Activated naive CD4-positive, alpha-beta T cell treated with anti-CD3 and anti-CD28 coated beads for 36 hours (primary cell): Measurements from ENCODE around the gene SLC38A11. TPM values are rescaled to one million over a fixed set of nuclear protein-coding genes. Genes with fewer than 3 reads are reported as not detected.
"Not testable (repeated sequence)": the region's sequence is repeated elsewhere in the genome, so short reads cannot be mapped to it uniquely, and the experiment has no call there.

Source experiments
- CTCF ChIA-PET: fragments of 350-600 bp; sonication (Branson Sonifier 250); formaldehyde crosslinking; loops from one replicate; lab custom pipeline; 2021; ENCODE audit warnings: antibody characterized with exemption; lab: Charles Lee
- DNase-seq: peaks from one replicate; pipeline ENCODE4 v3.0.0-alpha.2; 2020
- H3K27ac Mint-ChIP-seq: one replicate; pipeline ENCODE4 v1.8.0; 2021; ENCODE audit warnings: mild to moderate bottlenecking, mixed read lengths
- H3K27me3 Mint-ChIP-seq: one replicate; pipeline ENCODE4 v1.8.0; 2021; ENCODE audit warnings: low read depth, mixed read lengths
- H3K36me3 Mint-ChIP-seq: one replicate; pipeline ENCODE4 v1.8.0; 2021; ENCODE audit warnings: low read depth, mixed read lengths
- H3K4me1 Mint-ChIP-seq: one replicate; pipeline ENCODE4 v1.8.0; 2021; ENCODE audit warnings: low read depth, mixed read lengths
- H3K4me3 Mint-ChIP-seq: one replicate; pipeline ENCODE4 v1.8.0; 2021; ENCODE audit warnings: mild to moderate bottlenecking, moderate library complexity, mixed read lengths
- H3K9me3 Mint-ChIP-seq: one replicate; pipeline ENCODE4 v1.8.0; 2021; ENCODE audit warnings: mixed read lengths
- intact Hi-C: fragments of 100-400 bp; cut with micrococcal nuclease; formaldehyde crosslinking; loops from one replicate; pipeline ENCODE4 v1.15.1; 2023
- total RNA-seq, 2 experiments: library from RNA; stranded (reverse); gene quantifications; one replicate each; pipeline ENCODE4 v1.2.3, GENCODE V29; 2021

SLC38A11 gene, protein sequence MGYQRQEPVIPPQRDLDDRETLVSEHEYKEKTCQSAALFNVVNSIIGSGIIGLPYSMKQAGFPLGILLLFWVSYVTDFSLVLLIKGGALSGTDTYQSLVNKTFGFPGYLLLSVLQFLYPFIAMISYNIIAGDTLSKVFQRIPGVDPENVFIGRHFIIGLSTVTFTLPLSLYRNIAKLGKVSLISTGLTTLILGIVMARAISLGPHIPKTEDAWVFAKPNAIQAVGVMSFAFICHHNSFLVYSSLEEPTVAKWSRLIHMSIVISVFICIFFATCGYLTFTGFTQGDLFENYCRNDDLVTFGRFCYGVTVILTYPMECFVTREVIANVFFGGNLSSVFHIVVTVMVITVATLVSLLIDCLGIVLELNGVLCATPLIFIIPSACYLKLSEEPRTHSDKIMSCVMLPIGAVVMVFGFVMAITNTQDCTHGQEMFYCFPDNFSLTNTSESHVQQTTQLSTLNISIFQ
- not detected for total RNA-seq

DNA sequence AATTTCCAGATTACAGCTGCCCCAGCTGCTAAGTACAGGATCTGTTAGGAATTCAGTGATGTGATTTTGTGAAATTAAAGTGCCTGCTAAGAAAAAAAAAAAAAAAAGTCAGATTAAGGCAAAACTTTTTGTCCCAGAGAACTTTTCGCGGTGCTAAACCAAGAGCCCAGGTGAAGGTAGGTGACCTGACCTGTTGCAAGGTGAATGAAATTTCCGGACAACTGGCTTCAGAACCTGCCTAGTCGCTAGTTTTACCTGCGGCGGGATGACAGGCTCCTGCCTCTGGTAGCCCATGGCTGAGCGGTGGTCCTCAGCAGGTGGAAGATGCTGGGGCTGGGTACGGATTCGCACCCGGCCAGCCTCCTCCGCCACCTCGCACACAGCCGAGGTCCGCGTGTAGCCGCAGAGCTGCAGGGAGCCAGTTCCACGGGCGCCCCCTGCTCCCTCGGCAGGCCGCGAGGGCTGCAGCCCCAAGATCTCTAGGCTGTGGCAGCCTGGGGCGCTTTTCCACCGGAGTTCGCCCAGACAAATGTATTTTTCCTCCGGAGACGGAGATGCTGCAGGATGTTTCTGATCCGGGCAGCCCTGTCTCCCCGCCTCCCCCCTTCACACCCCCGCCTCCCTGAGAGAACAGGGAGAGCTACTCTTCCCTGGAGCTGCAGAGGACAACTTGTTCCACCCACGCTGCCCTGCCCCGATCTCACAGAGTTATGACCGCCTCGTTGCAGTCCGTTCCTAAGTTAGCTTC, at the start of gene SLC38A11:
TSS of gene SLC38A11 (minus strand) at position 572 of the 748 bp plus-strand sequence. CDS start at position 294, 278 bp downstream.
- CTCF ChIA-PET, result no interaction called here
- Mint-ChIP-seq H3K4me1 (no peaks in the 10 kb centered on the region), H3K27ac (no peak within 1 kb of the TSS), H3K9me3 (no peaks in the 10 kb centered on the region), H3K27me3 (peaks cover 17% of the 10 kb centered on the region), H3K36me3 (no peaks in the 10 kb centered on the region), H3K4me3 (no peak within 1 kb of the TSS)
- no peak for DNase-seq
- intact Hi-C loops, result loop anchor here (2.0 kb wide), 1 partner anchor 42 kb away; no protein-coding TSS in a partner anchor

GRCh38 chr2:165003443-165004130, 48.3 kb upstream of the SLC38A11 start:
- no peaks in the 10 kb centered on the region for H3K36me3 Mint-ChIP-seq
- H3K27ac Mint-ChIP-seq, result no peak overlapping the region
- intact Hi-C loops, result no loop called here
- peaks cover 16% of the 10 kb centered on the region for H3K27me3 Mint-ChIP-seq
- DNase-seq, result no peak
- H3K4me3 Mint-ChIP-seq, result no peak overlapping the region
- H3K9me3 Mint-ChIP-seq, result no peaks in the 10 kb centered on the region
- no peaks in the 10 kb centered on the region for H3K4me1 Mint-ChIP-seq
- CTCF ChIA-PET, result interaction anchor here (1.0 kb wide), 1 partner anchor 11 kb away, joined by 3 read pairs; no protein-coding TSS in a partner anchor

GRCh38 chr2:165002638-165003037, 47.3 kb upstream of the SLC38A11 start:
- Mint-ChIP-seq H3K36me3 (no peaks in the 10 kb centered on the region), H3K9me3 (no peaks in the 10 kb centered on the region), H3K4me3 (no peak overlapping the region), H3K27ac (no peak overlapping the region), H3K4me1 (no peaks in the 10 kb centered on the region), H3K27me3 (peaks cover 11% of the 10 kb centered on the region)
- CTCF ChIA-PET, result interaction anchor here (0.9 to 1.0 kb wide), 2 partner anchors 10 to 12 kb away, joined by 3 read pairs; no protein-coding TSS in a partner anchor
- intact Hi-C loops, result no loop called here
- DNase-seq, result no peak

- not testable (repeated sequence) for H3K27ac Mint-ChIP-seq, DNase-seq, H3K36me3 Mint-ChIP-seq, H3K27me3 Mint-ChIP-seq, H3K4me1 Mint-ChIP-seq, H3K4me3 Mint-ChIP-seq, H3K9me3 Mint-ChIP-seq
- intact Hi-C loops, result loop anchor here (5.0 to 10.0 kb wide), 3 partner anchors 400 to 958 kb away; partner anchors contain the start of genes GALNT3 and TTC21B
- CTCF ChIA-PET, result interaction anchor here (1.3 to 2.0 kb wide), 2 partner anchors 22 to 209 kb away, joined by 6 to 11 read pairs; partner anchors contain the start of gene SCN3A
These were observed 39.5 kb upstream of the SLC38A11 start for GRCh38 chr2:164994664-164995299.

DNA sequence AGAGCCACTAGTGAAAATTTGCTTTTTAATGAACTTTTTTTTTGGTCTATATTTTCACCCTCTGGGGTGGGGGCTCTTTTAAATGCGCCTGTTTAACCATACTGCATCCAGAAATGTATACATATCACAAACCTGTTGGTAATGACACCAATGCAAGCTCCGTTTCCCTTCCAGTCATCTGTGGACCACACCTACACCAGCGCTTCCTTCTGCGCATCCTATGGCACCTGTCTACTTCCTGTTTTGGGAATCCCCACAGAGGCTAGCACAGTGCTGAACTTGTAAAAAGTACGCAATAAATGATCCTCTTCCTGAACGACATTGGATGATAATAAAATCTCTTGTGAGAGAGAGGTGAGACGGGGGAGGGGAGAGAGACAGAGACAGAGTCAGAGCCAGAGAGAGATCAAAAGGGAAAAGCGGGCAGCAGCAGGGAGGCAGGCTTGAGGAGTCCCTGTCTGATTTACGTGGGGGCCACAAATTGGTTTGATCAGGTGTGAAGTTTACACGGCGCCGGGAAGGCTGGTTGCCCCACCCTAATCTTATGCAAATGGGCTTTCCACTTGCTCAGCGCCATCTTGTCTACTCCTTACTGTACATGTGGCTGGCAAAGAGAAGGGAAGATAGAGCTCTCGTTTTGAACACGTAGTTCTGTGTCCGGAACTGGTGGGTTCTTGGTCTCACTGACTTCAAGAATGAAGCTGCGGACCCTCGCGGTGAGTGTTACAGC, 38.1 kb upstream of the SLC38A11 start:
- CTCF ChIA-PET, result interaction anchor here (0.6 to 2.0 kb wide), 8 partner anchors 9 to 384 kb away, joined by 3 to 11 read pairs (median 4); partner anchors contain the start of gene SCN3A
- no peaks in the 10 kb centered on the region for H3K36me3 Mint-ChIP-seq
- H3K4me3 Mint-ChIP-seq, result no peak overlapping the region
- H3K4me1 Mint-ChIP-seq, result peaks cover 11% of the 10 kb centered on the region
- intact Hi-C loops, result loop anchor here (1.0 to 10.0 kb wide), 8 partner anchors 211 to 1135 kb away; partner anchors contain the start of genes GALNT3, SCN1A, SCN3A and TTC21B
- H3K27me3 Mint-ChIP-seq, result no peaks in the 10 kb centered on the region
- no peak overlapping the region for H3K27ac Mint-ChIP-seq
- DNase-seq, result peak; percentile 6
- H3K9me3 Mint-ChIP-seq, result no peaks in the 10 kb centered on the region

DNA sequence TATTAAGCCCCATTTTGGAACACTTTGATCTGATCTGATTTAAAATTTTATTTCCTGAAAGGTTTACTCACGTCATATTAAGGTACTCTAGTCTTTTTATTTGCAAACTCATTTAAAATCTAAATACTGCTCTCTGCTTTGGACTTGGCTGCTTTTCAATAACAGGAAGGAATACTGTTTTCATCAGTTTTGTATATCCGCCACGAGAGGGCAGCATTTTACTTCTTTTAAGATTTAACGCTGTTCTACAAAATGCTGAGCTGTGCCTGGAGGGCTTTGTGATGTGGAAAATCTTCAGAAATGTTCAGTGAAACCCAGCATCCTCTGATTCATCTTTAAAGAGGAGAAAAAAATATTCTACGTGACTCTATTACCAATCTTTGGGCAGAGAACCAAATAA, 37.5 kb upstream of the SLC38A11 start:
- Mint-ChIP-seq H3K9me3 (no peaks in the 10 kb centered on the region), H3K27ac (no peak overlapping the region), H3K4me3 (no peak overlapping the region)

GRCh38 chr2:164992093-164992454, 36.7 kb upstream of the SLC38A11 start:
- CTCF ChIA-PET, result interaction anchor here (0.6 to 1.3 kb wide), 4 partner anchors 25 to 660 kb away, joined by 3 to 7 read pairs (median 3); no protein-coding TSS in a partner anchor
- H3K9me3 Mint-ChIP-seq, H3K36me3 Mint-ChIP-seq, H3K27me3 Mint-ChIP-seq, H3K27ac Mint-ChIP-seq, H3K4me3 Mint-ChIP-seq, DNase-seq: not testable (repeated sequence)
- intact Hi-C loops, result loop anchor here (1.0 to 10.0 kb wide), 6 partner anchors 255 to 1137 kb away; partner anchors contain the start of genes GALNT3, SCN1A and TTC21B
- peaks cover 11% of the 10 kb centered on the region for H3K4me1 Mint-ChIP-seq

More for the DNA sequence above, 37.5 kb upstream of the SLC38A11 start:
- Mint-ChIP-seq H3K36me3 (no peaks in the 10 kb centered on the region), H3K27me3 (no peaks in the 10 kb centered on the region), H3K4me1 (peaks cover 11% of the 10 kb centered on the region)
- DNase-seq, result peak; percentile 64
- CTCF ChIA-PET, result interaction anchor here (0.6 to 2.0 kb wide), 7 partner anchors 10 to 384 kb away, joined by 3 to 11 read pairs (median 4); partner anchors contain the start of gene SCN3A
- intact Hi-C loops, result loop anchor here (1.0 to 10.0 kb wide), 9 partner anchors 211 to 1136 kb away; partner anchors contain the start of genes GALNT3, SCN1A, SCN3A and TTC21B

DNA sequence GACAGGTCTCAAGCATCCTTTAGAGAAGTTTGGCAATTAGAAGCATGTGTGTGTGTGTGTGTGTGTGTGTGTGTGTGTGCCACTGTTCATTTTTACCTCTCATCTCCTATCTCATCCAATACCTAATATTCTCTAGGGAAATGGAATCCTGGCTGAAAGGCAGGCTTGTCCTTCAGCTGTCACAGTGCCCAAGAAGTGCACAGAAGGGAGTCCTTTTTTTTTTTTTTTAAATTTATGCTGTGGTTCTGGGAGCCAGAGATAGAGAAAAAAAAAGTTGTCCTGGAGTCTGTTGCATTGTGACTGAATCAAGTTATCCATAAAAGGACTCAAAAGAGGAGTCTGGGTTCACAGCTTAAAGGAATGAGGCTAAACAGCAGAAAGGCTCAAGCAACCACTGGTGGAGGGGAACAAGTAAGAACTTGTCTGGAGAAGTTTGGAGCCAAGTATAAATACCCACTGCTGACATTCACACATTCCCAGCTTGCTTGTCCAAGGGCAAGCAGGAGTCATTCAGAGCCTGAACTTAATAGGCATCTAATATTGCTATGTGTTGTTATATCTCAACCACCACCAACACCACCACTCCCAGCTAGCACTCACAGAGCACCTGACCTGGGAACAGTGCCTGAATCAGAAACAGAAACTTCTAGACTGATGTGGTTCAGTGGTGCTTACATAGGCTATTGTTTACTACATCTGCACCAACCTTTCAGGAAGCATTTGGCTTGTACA, 36.2 kb upstream of the SLC38A11 start:
- not testable (repeated sequence) for H3K36me3 Mint-ChIP-seq, H3K27ac Mint-ChIP-seq, H3K4me3 Mint-ChIP-seq, H3K9me3 Mint-ChIP-seq, DNase-seq, H3K27me3 Mint-ChIP-seq
- peaks cover 11% of the 10 kb centered on the region for H3K4me1 Mint-ChIP-seq
- intact Hi-C loops, result loop anchor here (1.0 to 10.0 kb wide), 6 partner anchors 255 to 1137 kb away; partner anchors contain the start of genes GALNT3, SCN1A and TTC21B
- CTCF ChIA-PET, result interaction anchor here (0.6 to 1.2 kb wide), 3 partner anchors 135 to 661 kb away, joined by 3 read pairs; no protein-coding TSS in a partner anchor

DNA sequence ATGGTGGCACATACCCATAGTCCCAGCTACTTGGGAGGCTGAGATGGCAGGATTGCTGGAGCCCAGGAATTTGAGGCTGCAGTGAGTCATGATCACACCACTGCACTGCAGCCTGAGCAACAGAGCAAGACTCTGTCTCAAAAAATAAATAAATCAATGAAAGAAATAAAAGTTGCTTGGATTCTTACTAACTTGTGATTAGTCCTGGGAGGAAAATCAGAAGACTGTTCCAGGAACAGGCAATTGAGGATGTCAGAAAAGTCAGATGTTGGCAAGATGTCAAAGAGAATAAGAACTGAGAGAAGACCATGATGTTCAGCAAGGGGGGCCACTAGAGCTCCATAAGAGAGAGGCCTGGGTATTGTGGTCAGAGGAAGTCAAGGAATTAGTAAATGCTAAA, 35.6 kb upstream of the SLC38A11 start:
- CTCF ChIA-PET, result interaction anchor here (1.2 kb wide), 1 partner anchor 212 kb away, joined by 3 read pairs; no protein-coding TSS in a partner anchor
- peaks cover 11% of the 10 kb centered on the region for H3K4me1 Mint-ChIP-seq

GRCh38 chr2:164988805-164989204, 33.5 kb upstream of the SLC38A11 start:
- H3K36me3 Mint-ChIP-seq, H3K9me3 Mint-ChIP-seq, CTCF ChIA-PET, H3K27me3 Mint-ChIP-seq, DNase-seq, H3K4me3 Mint-ChIP-seq, intact Hi-C loops, H3K27ac Mint-ChIP-seq: not testable (repeated sequence)
- peaks cover 11% of the 10 kb centered on the region for H3K4me1 Mint-ChIP-seq

More for the DNA sequence above, 35.6 kb upstream of the SLC38A11 start:
- not testable (repeated sequence) for DNase-seq, H3K9me3 Mint-ChIP-seq, H3K4me3 Mint-ChIP-seq, H3K27me3 Mint-ChIP-seq, H3K36me3 Mint-ChIP-seq, H3K27ac Mint-ChIP-seq
- intact Hi-C loops, result loop anchor here (5.0 to 10.0 kb wide), 3 partner anchors 404 to 961 kb away; partner anchors contain the start of genes GALNT3 and TTC21B
